HG03558 (cell line): ENCODE data around the gene EGFR.

Source experiments
- ATAC-seq: cut with Tn5 transposase; IDR thresholded peaks from one replicate; pipeline ENCODE4 v1.9.1; 2021; ENCODE audit warnings: moderate number of reproducible peaks; ENCODE audit not compliant: unreplicated experiment; ENCODE audit errors: extremely low read depth

Gene EGFR

GRCh38 chr7:55056577-55057480 is 38.0 kb downstream of the EGFR start:
- ATAC-seq = no peak

DNA sequence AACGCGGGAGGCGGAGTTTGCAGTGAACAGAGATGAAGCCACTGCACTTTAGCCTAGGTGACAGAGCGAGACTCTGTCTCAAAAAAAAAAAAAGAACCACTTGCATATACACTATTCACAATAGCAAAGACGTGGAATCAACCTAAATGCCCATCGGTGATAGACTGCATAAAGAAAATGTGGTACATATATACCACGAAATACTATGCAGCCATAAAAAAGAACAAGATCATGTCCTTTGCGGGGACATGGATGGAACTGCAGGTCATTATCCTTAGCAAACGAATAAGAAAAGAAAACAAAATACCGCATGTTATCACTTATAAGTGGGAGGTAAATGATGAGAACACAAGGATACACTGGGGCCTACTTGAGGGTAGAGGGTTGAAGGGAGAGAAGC is 39.5 kb downstream of the EGFR start:
- no peak for ATAC-seq

DNA sequence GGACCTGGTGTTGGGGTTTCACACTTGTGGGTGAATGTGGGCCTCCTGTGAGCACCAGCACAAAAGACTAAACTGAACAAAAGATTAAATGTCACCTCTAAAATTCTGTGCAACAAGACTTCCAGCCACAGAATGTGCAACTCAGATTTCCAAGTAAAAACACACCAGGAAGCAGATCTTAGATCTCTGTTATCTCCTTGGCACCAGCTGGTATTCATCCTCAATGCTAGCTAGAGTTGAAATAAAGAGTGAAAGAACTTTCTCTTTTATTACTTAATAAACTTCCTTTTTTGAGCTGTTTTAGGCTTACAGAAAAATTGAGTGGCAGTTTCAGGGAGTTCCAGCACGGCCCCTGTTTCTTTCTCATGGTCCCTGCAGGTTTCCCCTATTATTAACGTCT is 40.2 kb downstream of the EGFR start:
- no peak for ATAC-seq

- no peak for ATAC-seq
Measured at GRCh38 chr7:55060085-55060484, 41.3 kb downstream of the EGFR start.

DNA sequence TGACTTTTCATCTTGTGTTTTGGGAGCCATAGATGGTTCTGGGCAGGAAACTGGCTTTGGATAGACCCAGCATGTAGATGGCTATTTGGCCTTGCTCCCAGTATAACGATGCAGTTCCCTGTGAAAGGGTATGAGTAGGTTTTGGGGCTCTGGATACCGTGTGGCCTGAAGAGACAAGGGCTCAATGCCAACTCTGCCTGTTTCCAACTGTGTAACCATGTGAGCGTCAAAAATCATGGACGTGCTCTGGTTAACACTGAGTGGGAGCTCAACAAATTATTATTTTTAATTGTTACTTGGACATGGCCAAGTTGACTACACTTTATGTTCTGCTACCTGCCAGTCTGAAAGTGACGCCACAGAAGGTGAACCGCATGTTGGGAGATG is 41.8 kb downstream of the EGFR start:
- ATAC-seq = no peak

GRCh38 chr7:55061726-55062499 is 43.1 kb downstream of the EGFR start:
- no peak for ATAC-seq

DNA sequence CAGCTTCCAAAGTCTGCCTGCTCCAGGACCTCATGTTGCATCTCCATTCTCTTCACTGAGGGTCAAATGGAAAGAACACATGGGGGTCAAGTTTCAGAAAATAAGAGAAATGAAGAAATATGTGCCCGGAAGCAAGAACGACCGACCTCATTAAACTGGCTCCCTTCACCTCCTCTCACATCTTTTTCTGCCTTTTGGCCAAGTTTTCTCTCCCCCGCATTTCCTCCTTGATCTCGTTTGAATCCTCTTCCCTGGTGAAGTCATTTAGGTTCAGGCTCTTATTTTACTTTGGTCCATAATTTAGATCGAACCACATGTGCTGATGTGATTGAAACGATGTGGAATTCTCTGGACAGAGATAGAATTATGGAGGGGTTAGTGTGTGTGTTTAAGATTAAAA is 44.2 kb downstream of the EGFR start:
- no peak for ATAC-seq

GRCh38 chr7:55063633-55064032 is 44.8 kb downstream of the EGFR start:
- no peak for ATAC-seq

DNA sequence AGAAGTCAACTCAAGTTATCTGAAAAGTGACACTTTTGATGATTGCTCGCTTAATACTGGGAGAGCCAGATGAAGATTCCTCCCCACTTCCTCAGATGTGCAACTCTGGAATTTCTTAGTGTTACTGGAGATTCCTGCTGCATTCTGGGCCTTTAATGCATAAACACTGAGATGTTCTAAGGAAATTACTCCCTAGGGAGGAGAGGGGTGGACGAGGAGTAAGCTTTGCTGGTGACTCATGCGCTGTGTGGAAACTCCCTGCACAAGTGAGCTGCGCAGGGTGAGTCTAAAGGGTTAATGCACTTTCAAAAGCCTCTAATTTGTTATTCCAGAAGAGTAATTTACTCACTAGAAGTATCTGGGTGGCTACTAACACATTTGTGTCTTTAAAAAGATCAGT is 46.3 kb downstream of the EGFR start:
- ATAC-seq = no peak

GRCh38 chr7:55065511-55066229 is 46.9 kb downstream of the EGFR start:
- no peak for ATAC-seq

DNA sequence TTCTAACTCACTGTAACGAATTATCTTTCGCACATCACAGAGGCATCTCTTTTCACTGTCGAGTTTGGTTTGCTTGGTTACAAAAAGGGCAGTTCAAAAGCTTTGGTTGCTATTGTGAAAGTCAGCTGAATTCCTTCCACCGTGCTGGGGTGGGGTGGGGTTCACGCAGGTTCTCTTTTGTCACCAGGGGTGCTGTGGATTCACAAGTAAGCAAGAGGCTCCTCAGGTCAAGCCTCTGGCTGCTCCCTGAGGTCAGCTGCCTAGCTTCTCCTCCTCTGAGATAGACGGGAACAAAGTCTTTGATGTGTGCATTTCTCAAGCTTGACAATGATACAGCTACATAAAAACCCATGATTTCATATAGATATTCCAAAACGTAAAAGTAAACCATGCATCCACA is 47.7 kb downstream of the EGFR start:
- ATAC-seq = no peak

DNA sequence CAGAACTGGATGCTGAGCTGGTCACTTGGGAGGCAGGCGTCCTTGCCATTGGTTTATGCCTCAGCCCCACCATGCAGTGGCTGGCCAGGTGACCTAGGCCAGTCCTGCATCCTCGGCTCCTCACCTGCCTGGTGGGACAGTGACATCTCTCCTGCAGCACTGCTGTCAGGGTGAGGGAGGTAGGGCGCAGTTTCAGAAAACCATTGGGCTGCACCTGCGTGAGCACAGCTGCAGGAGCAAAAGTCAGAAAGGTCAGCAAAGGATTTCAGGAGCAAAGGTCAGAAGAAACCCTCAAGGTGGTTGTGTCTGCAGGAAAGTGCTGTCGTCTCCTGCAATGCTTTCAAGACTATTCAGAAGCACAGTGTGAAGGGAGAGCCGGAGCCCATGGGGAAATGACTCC is 48.1 kb downstream of the EGFR start:
- no peak for ATAC-seq

GRCh38 chr7:55067748-55068147 is 48.9 kb downstream of the EGFR start:
- ATAC-seq = no peak

GRCh38 chr7:55069271-55069792 is 50.5 kb downstream of the EGFR start:
- ATAC-seq = no peak

DNA sequence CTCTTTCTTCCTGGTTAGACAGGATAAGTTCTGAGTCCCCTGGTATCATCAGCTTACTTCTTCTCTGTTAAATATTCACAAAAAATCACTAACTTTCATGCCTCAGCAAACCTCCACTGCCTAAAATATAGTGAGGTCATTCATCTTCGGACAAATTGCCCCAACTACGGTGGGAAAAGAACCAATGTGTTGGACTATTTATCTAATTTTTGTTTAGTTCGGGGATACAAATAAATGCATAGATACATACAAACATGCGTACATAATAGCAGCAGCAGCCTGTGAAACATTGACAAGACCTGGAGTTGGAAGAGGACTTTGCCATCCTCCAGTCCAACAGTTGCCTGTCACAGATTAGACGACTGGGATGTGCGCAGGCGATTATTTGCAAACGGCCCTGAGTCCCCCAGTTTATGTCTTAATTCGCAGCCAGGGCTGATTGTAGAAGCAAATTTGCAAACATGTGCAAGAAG is 51.5 kb downstream of the EGFR start:
- ATAC-seq = no peak

- no peak for ATAC-seq
Measured at GRCh38 chr7:55070854-55071253, 52.0 kb downstream of the EGFR start.

- no peak for ATAC-seq
Measured at GRCh38 chr7:55071411-55072175, 52.8 kb downstream of the EGFR start.

- ATAC-seq = no peak
Measured at GRCh38 chr7:55072251-55072650, 53.4 kb downstream of the EGFR start.

DNA sequence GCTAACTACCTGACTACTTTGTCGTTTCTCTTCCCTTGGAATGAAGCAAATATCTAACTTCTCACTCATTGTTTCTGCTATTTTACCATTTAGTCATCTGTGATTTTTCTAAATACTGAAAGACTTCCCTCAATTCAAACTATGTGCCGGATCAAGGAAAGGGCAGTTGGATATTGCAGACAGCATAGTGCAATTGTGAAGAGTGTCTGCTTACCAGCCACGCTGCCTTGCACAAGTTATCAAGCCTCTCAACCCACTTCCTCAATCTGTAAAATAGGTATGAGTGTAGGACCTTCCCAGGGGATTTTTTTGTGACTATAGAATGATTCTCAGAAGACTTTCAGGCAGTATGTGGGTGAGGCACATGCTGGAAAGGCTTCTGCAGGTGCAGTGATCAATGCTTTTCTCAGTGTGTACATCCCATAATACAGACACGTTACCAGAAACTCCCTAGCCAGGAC is 54.3 kb downstream of the EGFR start:
- peak; percentile 71 for ATAC-seq
